ENCODE results near the gene ZNF70. TPM values are rescaled to one million over a fixed set of nuclear protein-coding genes. Genes with fewer than 3 reads are reported as not detected.

ZNF70 gene
- total RNA-seq (2011; cell fraction: chromatin; rRNA removed; ENCODE audit: low replicate concordance): 8.5 and 13.1 TPM in 2 replicates
- 4.9 and 5.3 TPM in 2 replicates for total RNA-seq (2011; cell fraction: nucleolus; rRNA removed)
- total RNA-seq (2011; cell fraction: nucleoplasm; rRNA removed): 8.3 and 11.4 TPM in 2 replicates
- total RNA-seq (2014; rRNA removed): 1.4 and 1.8 TPM in 2 replicates
- 2.3 TPM in 2 replicates for total RNA-seq (2014; rRNA removed; fragmentation: Illumina TruSeq; extraction: Trizol)
- 2.4 and 2.5 TPM in 2 replicates for total RNA-seq (2015; rRNA removed; fragmentation: Illumina TruSeq; extraction: Trizol)
- 3.2 and 3.3 TPM in 2 replicates for total RNA-seq (2021)
- 0.57 and 0.58 TPM in 2 replicates for polyA plus RNA-seq (2011; rRNA removed)
- 0.72 and 0.84 TPM in 2 replicates for polyA plus RNA-seq (2011; cell fraction: cytosol; rRNA removed)
- 2.0 and 2.6 TPM in 2 replicates for polyA plus RNA-seq (2011; cell fraction: nucleus; rRNA removed)
- 0.99 and 1.2 TPM in 2 replicates for polyA plus RNA-seq (2012)
- 1.3 and 1.5 TPM in 2 replicates for polyA plus RNA-seq (2014; fragmentation: Illumina TruSeq; extraction: Trizol)
- under 1 TPM; 0.14 to 0.18 TPM for polyA plus RNA-seq (2014; fragmentation: Nextera tagmentation; extraction: Ambion mirVana)
- polyA plus RNA-seq (2014; rRNA removed): 1.1 and 1.3 TPM in 2 replicates
- 1.2 and 1.5 TPM in 2 replicates for polyA minus RNA-seq (2011; rRNA and poly(A)+ RNA removed)
- polyA minus RNA-seq (2011; cell fraction: cytosol; rRNA and poly(A)+ RNA removed): 1.5 and 1.7 TPM in 2 replicates
- 1.3 and 2.1 TPM in 2 replicates for polyA minus RNA-seq (2011; cell fraction: nucleus; rRNA and poly(A)+ RNA removed)
- percentile 62 among the genes with signal in this experiment for Bru-seq, nascent RNA
- BruChase-seq, experiment 1, labeled RNA remaining after a 2-hour chase: percentile 61 among the genes with signal in this experiment
- percentile 60 among the genes with signal in this experiment for BruChase-seq, experiment 2, labeled RNA remaining after a 6-hour chase
- long read RNA-seq, experiment 1, partial matches to known transcripts: 0 of 2 reads
- long read RNA-seq, experiment 1, other reads (novel, unspliced or antisense): 2 of 2 reads
- long read RNA-seq, experiment 2: 0 reads
- long read RNA-seq, experiment 3: 0 reads

DNA sequence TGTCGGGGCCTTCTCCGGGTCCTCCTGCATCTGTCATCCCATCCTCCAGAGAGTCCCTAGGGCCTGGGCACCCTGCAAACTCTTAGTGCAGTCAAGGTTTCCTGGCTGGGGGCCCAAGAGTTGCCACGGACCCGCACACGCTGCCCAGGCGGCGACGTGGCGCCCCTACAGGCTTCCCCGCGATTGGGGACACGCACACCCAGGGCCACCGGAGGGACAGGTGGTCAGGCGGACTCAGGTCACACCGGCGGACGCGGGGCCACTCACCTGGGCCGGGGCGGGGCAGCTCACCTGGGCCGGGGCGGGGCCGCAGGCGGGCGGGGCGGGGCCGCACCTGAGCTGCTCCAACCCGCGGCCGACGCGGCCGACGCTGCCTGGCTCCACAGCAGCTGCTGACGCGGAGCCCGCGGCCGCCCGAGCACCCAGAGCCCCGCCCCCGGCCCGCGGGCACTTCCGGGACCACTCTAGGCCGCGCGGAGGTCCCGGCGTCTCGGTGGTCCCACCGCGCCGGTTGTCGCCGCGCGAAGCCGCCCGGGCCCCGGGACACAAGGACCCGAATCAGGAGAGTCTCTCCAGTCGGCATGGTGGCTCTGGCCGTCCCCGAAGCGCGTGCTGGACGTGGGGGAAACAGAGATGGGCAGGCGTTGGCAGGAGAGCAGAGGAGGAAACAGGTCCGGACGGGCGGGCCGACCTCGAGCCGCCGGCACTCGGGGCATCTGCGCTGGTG lies at the start of gene ZNF70:
Gene ZNF70 (minus strand): TSS at position 399 of the 727 bp plus-strand sequence. CDS start 5,972 bp downstream, outside the sequence.
- peak within 1 kb of the TSS; percentile 89 for H3K27ac ChIP-seq (ENCODE audit: extremely low read depth, low read depth, low read length)
- POLR2A ChIA-PET: interaction anchor here (0.9 to 1.1 kb wide), 3 partner anchors 8 to 12 kb away, joined by 3 to 4 read pairs (median 4); no protein-coding TSS in a partner anchor
- CTCF ChIA-PET (ENCODE audit: low intra/inter-chr PET ratio): no interaction called here
- peak within 1 kb of the TSS; percentile 92 for H2AFZ ChIP-seq (ENCODE audit: low read depth, low read length)
- H4K20me1 ChIP-seq (replicated peaks; ENCODE audit: control insufficient read depth, insufficient read depth, low read length): no peaks in the 10 kb centered on the region
- H3K9me1 ChIP-seq (ENCODE audit: control insufficient read depth, insufficient read depth, low read length): peaks cover 3% of the 10 kb centered on the region
- H3K4me2 ChIP-seq (ENCODE audit: insufficient read depth, low read length): peak within 1 kb of the TSS; percentile 89
- no peaks in the 10 kb centered on the region for H3K27me3 ChIP-seq (ENCODE audit: control insufficient read depth in 2 of 2, insufficient read depth in 2 of 2, low read length in 2 of 2)
- no peak for FAIRE-seq
- 1% methylated on average over 31 of the region's 78 CpGs for WGBS (ENCODE audit: insufficient coverage, low coverage, missing lambda C conversion rate)
- BruUV-seq (replicated peaks): no TSS peak
- in situ Hi-C loops (cut with MboI): no loop called here
- no peaks in the 10 kb centered on the region for H3K36me3 ChIP-seq (ENCODE audit: control insufficient read depth, insufficient read depth, low read length)
- H3K9ac ChIP-seq (ENCODE audit: insufficient read depth in 1 of 2, low read depth in 2 of 2, low read length in 2 of 2): peak within 1 kb of the TSS; percentile 89 to 95
- H3K79me2 ChIP-seq (ENCODE audit: control insufficient read depth, insufficient read depth, low read length): peaks cover 14% of the 10 kb centered on the region; the same call in 2 of the 3 replicates
- H3K4me1 ChIP-seq (replicated peaks in 1 of 2; ENCODE audit: control insufficient read depth in 2 of 2, insufficient read depth in 2 of 2, low read length in 2 of 2): peaks cover 11 to 30% of the 10 kb centered on the region in 2 experiments
- DNase-seq (ENCODE audit: extremely low read depth in 1 of 4, low spot score in 3 of 4): peak; percentile 83 to 87 (median 86)
- ATAC-seq: peak; percentile 92
- H3K4me3 ChIP-seq: peak within 1 kb of the TSS; percentile 73
- H3K9me3 ChIP-seq (replicated peaks; ENCODE audit: control insufficient read depth, insufficient read depth, low read depth, low read length): no peaks in the 10 kb centered on the region
- intact Hi-C loops (cut with micrococcal nuclease): no loop called here
- TF ChIP-seq GMEB1 (CRISPR knock-in tag; IDR thresholded peaks at IDR 0.05): peak; percentile 41
- no peak for TF ChIP-seq NUFIP1 (IDR thresholded peaks at IDR 0.05; ENCODE audit: partially characterized antibody)
- no peak for TF ChIP-seq MTF1 (CRISPR knock-in tag; IDR thresholded peaks at IDR 0.05; ENCODE audit: borderline replicate concordance)
- TF ChIP-seq MEF2A (IDR thresholded peaks at IDR 0.05; ENCODE audit: control insufficient read depth, low read depth, low read length): no peak
- TF ChIP-seq NR4A1 (CRISPR knock-in tag; IDR thresholded peaks at IDR 0.05): no peak
- TF ChIP-seq NR4A1 (tag; IDR thresholded peaks at IDR 0.05): no peak
- peak; percentile 37; the same call in 1 of the 2 replicates for TF ChIP-seq ZNF263 (CRISPR knock-in tag; IDR thresholded peaks at IDR 0.05; ENCODE audit: borderline replicate concordance)
- 0 out of 2 replicates have a peak, but pooled peaks have one; percentile 21 for TF ChIP-seq JUND (IDR thresholded peaks at IDR 0.05; ENCODE audit: borderline replicate concordance, low read depth, low read length)
- TF ChIP-seq JUND (tag; IDR thresholded peaks at IDR 0.05; ENCODE audit: borderline replicate concordance, low read depth, low read length): no peak
- TF ChIP-seq, protein P1, sequence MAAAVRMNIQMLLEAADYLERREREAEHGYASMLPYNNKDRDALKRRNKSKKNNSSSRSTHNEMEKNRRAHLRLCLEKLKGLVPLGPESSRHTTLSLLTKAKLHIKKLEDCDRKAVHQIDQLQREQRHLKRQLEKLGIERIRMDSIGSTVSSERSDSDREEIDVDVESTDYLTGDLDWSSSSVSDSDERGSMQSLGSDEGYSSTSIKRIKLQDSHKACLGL (CRISPR knock-in tag; IDR thresholded peaks at IDR 0.05; ENCODE audit: borderline replicate concordance, poor library complexity, severe bottlenecking): no peak
- TF ChIP-seq, protein P2, sequence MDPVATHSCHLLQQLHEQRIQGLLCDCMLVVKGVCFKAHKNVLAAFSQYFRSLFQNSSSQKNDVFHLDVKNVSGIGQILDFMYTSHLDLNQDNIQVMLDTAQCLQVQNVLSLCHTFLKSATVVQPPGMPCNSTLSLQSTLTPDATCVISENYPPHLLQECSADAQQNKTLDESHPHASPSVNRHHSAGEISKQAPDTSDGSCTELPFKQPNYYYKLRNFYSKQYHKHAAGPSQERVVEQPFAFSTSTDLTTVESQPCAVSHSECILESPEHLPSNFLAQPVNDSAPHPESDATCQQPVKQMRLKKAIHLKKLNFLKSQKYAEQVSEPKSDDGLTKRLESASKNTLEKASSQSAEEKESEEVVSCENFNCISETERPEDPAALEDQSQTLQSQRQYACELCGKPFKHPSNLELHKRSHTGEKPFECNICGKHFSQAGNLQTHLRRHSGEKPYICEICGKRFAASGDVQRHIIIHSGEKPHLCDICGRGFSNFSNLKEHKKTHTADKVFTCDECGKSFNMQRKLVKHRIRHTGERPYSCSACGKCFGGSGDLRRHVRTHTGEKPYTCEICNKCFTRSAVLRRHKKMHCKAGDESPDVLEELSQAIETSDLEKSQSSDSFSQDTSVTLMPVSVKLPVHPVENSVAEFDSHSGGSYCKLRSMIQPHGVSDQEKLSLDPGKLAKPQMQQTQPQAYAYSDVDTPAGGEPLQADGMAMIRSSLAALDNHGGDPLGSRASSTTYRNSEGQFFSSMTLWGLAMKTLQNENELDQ (CRISPR knock-in tag; IDR thresholded peaks at IDR 0.05; ENCODE audit: borderline replicate concordance): no peak
- no peak for TF ChIP-seq TAL1 (IDR thresholded peaks at IDR 0.05)
- no peak for TF ChIP-seq ZNF707 (CRISPR knock-in tag; conservative IDR thresholded peaks at IDR 0.05)

Measured in K562 (cell line).